HUES64 (cell line): Measurements from ENCODE around the gene GAGE10.
"Not testable (repeated sequence)": the region's sequence is repeated elsewhere in the genome, so short reads cannot be mapped to it uniquely, and the experiment has no call there.

Experiments used
- H3K27ac ChIP-seq: 2 replicates; pipeline ENCODE4 v1.7.0; 2013; ENCODE audit warnings: low read depth, low read length, inconsistent platforms
- H3K27me3 ChIP-seq: 2 replicates; pipeline ENCODE4 v1.6.1; 2013; ENCODE audit warnings: mild to moderate bottlenecking, low read length; ENCODE audit not compliant: insufficient read depth
- H3K36me3 ChIP-seq: 2 replicates; pipeline ENCODE4 v1.6.1; 2013; ENCODE audit warnings: mild to moderate bottlenecking, low read length; ENCODE audit not compliant: insufficient read depth
- H3K4me1 ChIP-seq: 2 replicates; pipeline ENCODE4 v1.6.1; 2013; ENCODE audit warnings: mild to moderate bottlenecking, low read length, moderate library complexity; ENCODE audit not compliant: insufficient read depth
- H3K4me3 ChIP-seq: 2 replicates; pipeline ENCODE4 v1.5.1; 2013; ENCODE audit warnings: mild to moderate bottlenecking, low read length, moderate library complexity
- H3K9ac ChIP-seq: 2 replicates; pipeline ENCODE4 v1.6.1; 2013; ENCODE audit warnings: mild to moderate bottlenecking, low read depth, low read length
- H3K9me3 ChIP-seq: 2 replicates; pipeline ENCODE4 v1.6.1; 2013; ENCODE audit warnings: low read depth, low read length; ENCODE audit not compliant: insufficient read depth
- WGBS: fragments of 150-250, 120-280 bp; methylation state at CpG from one replicate; pipeline ENCODE4 v1.1.7; 2013; ENCODE audit warnings: missing lambda C conversion rate; 5-methylcytosine and 5-hydroxymethylcytosine counted together

GAGE10 gene

GRCh38 chrX:49277535-49277830 lies 26.0 kb upstream of the GAGE10 start:
- no peak overlapping the region for H3K4me3 ChIP-seq
- H3K27me3 ChIP-seq: no peaks in the 10 kb centered on the region
- no peak overlapping the region for H3K27ac ChIP-seq
- WGBS: 87% methylated on average over 3 of the region's 3 CpGs
- H3K9ac ChIP-seq: no peak overlapping the region
- H3K36me3 ChIP-seq: peaks cover 5% of the 10 kb centered on the region
- 0 out of 2 replicates have a peak, but pooled peaks cover under 1% of the 10 kb centered on the region for H3K4me1 ChIP-seq
- no peaks in the 10 kb centered on the region for H3K9me3 ChIP-seq

GRCh38 chrX:49278081-49278480 lies 25.4 kb upstream of the GAGE10 start:
- Histone ChIP-seq H3K36me3 (peaks cover 4% of the 10 kb centered on the region), H3K27ac (no peak overlapping the region), H3K27me3 (no peaks in the 10 kb centered on the region), H3K4me1 (no peaks in the 10 kb centered on the region), H3K9me3 (no peaks in the 10 kb centered on the region), H3K4me3 (no peak overlapping the region), H3K9ac (no peak overlapping the region)
- WGBS: 94% methylated on average over 3 of the region's 3 CpGs

- H3K9ac ChIP-seq: no peak overlapping the region
- no peak overlapping the region for H3K27ac ChIP-seq
- no peaks in the 10 kb centered on the region for H3K27me3 ChIP-seq
- H3K36me3 ChIP-seq: no peaks in the 10 kb centered on the region; the same call in 1 of the 2 replicates
- no peaks in the 10 kb centered on the region for H3K9me3 ChIP-seq
- H3K4me3 ChIP-seq: no peak overlapping the region; the same call in 1 of the 2 replicates
- H3K4me1 ChIP-seq: no peaks in the 10 kb centered on the region
- 31% methylated on average over 11 of the region's 11 CpGs for WGBS
These were observed 20.8 kb upstream of the GAGE10 start for GRCh38 chrX:49282647-49283011.

DNA sequence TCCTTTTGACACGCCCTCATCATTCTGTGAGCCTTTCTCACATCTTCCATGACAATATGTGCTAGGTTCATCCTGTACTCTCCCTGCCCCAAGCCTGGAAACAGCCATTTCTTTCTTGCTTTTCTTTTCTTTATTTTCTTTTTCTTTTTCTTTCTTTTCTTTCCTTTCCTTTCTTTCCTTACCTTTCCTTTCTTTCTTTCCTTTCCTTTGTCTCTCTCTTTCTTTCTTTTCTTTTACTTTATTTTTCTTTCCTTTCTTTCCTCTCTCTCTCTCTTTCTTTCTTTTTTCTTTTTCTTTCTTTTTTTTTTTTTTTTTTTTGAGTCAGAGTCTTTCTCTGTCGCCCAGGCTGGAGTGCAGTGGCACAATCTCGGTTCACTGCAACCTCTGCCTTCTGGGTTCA lies 19.2 kb upstream of the GAGE10 start:
- Histone ChIP-seq H3K36me3 (no peaks in the 10 kb centered on the region; the same call in 1 of the 2 replicates), H3K27ac (no peak overlapping the region), H3K27me3 (no peaks in the 10 kb centered on the region), H3K4me1 (no peaks in the 10 kb centered on the region), H3K4me3 (no peak overlapping the region), H3K9ac (no peak overlapping the region), H3K9me3 (no peaks in the 10 kb centered on the region)
- WGBS: 89% methylated on average over 3 of the region's 3 CpGs

GRCh38 chrX:49286136-49286535 lies 17.3 kb upstream of the GAGE10 start:
- Histone ChIP-seq H3K4me3 (no peak overlapping the region), H3K36me3 (no peaks in the 10 kb centered on the region; the same call in 1 of the 2 replicates), H3K27ac (no peak overlapping the region), H3K9ac (no peak overlapping the region), H3K27me3 (no peaks in the 10 kb centered on the region), H3K4me1 (no peaks in the 10 kb centered on the region), H3K9me3 (no peaks in the 10 kb centered on the region)
- WGBS: 94% methylated on average over 18 of the region's 18 CpGs

- Histone ChIP-seq H3K36me3 (no peaks in the 10 kb centered on the region; the same call in 1 of the 2 replicates), H3K4me1 (no peaks in the 10 kb centered on the region), H3K27ac (no peak overlapping the region), H3K9me3 (no peaks in the 10 kb centered on the region), H3K4me3 (no peak overlapping the region), H3K9ac (no peak overlapping the region), H3K27me3 (no peaks in the 10 kb centered on the region)
- 88% methylated on average over 4 of the region's 4 CpGs for WGBS
These were observed 16.9 kb upstream of the GAGE10 start for GRCh38 chrX:49286581-49286980.

- Histone ChIP-seq H3K27me3 (no peaks in the 10 kb centered on the region), H3K4me1 (no peaks in the 10 kb centered on the region), H3K9ac (no peak overlapping the region), H3K9me3 (no peaks in the 10 kb centered on the region), H3K36me3 (no peaks in the 10 kb centered on the region; the same call in 1 of the 2 replicates), H3K4me3 (no peak overlapping the region), H3K27ac (no peak overlapping the region)
- WGBS: 75% methylated on average over 1 of the region's 1 CpG
These were observed 15.8 kb upstream of the GAGE10 start for GRCh38 chrX:49287665-49288064.

DNA sequence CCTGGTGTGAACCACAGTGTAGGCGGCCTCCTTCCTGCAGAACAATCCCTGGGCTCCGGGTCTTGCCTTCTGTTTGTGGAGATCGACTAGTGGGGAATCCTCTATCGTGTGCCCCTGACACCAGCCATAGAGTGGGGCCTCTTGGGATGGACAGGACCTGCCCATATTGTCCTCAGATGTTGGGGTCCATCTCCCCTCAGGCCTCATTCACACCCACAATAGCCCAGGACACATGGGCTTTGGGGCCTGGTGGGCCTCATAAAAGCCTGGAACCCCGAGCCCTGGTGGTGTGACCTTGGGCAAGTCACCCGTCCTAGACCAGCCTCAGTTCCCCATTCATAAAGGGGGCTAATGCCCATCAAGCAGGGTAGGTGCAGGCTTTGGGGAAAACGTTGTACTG lies 13.2 kb upstream of the GAGE10 start:
- Histone ChIP-seq H3K36me3 (no peaks in the 10 kb centered on the region), H3K27ac (no peak overlapping the region), H3K4me3 (no peak overlapping the region), H3K27me3 (no peaks in the 10 kb centered on the region), H3K9me3 (no peaks in the 10 kb centered on the region), H3K9ac (no peak overlapping the region), H3K4me1 (no peaks in the 10 kb centered on the region)
- WGBS: 87% methylated on average over 7 of the region's 7 CpGs

GRCh38 chrX:49291615-49292337 lies 11.7 kb upstream of the GAGE10 start:
- Histone ChIP-seq H3K4me3 (no peak overlapping the region), H3K9me3 (no peaks in the 10 kb centered on the region), H3K27ac (no peak overlapping the region), H3K27me3 (no peaks in the 10 kb centered on the region), H3K4me1 (no peaks in the 10 kb centered on the region), H3K9ac (no peak overlapping the region), H3K36me3 (no peaks in the 10 kb centered on the region)
- WGBS: 25% methylated on average over 10 of the region's 11 CpGs

GRCh38 chrX:49292400-49293362 lies 10.8 kb upstream of the GAGE10 start:
- Histone ChIP-seq H3K27ac (no peak overlapping the region), H3K9ac (no peak overlapping the region), H3K36me3 (no peaks in the 10 kb centered on the region), H3K9me3 (no peaks in the 10 kb centered on the region), H3K27me3 (no peaks in the 10 kb centered on the region), H3K4me3 (no peak overlapping the region), H3K4me1 (no peaks in the 10 kb centered on the region)
- WGBS: 91% methylated on average over 14 of the region's 17 CpGs

- not testable (repeated sequence) for H3K27me3 ChIP-seq, H3K9ac ChIP-seq, H3K36me3 ChIP-seq, H3K4me1 ChIP-seq, H3K4me3 ChIP-seq, H3K9me3 ChIP-seq, H3K27ac ChIP-seq
- 91% methylated on average over 5 of the region's 5 CpGs for WGBS
These were observed 4.2 kb upstream of the GAGE10 start for GRCh38 chrX:49299293-49299692.
